HL-60 (cell line): ENCODE results near the gene DHX15.

Experiments used
- CTCF ChIP-seq: IDR thresholded peaks from one replicate; pipeline ENCODE4 v1.5.1; 2011; ENCODE audit warnings: low read length, control low read depth, inconsistent platforms; ENCODE audit not compliant: insufficient read depth
- TF ChIP-seq, protein P1 (sequence below): IDR thresholded peaks from 2 replicates; pipeline ENCODE4 v1.6.1; 2012; ENCODE audit warnings: low read depth; ENCODE audit not compliant: insufficient replicate concordance

GRCh38 chr4:24516926-24517325 lies 67.4 kb downstream of the DHX15 start:
- no peak for TF ChIP-seq CTCF
- TF ChIP-seq, protein P1, sequence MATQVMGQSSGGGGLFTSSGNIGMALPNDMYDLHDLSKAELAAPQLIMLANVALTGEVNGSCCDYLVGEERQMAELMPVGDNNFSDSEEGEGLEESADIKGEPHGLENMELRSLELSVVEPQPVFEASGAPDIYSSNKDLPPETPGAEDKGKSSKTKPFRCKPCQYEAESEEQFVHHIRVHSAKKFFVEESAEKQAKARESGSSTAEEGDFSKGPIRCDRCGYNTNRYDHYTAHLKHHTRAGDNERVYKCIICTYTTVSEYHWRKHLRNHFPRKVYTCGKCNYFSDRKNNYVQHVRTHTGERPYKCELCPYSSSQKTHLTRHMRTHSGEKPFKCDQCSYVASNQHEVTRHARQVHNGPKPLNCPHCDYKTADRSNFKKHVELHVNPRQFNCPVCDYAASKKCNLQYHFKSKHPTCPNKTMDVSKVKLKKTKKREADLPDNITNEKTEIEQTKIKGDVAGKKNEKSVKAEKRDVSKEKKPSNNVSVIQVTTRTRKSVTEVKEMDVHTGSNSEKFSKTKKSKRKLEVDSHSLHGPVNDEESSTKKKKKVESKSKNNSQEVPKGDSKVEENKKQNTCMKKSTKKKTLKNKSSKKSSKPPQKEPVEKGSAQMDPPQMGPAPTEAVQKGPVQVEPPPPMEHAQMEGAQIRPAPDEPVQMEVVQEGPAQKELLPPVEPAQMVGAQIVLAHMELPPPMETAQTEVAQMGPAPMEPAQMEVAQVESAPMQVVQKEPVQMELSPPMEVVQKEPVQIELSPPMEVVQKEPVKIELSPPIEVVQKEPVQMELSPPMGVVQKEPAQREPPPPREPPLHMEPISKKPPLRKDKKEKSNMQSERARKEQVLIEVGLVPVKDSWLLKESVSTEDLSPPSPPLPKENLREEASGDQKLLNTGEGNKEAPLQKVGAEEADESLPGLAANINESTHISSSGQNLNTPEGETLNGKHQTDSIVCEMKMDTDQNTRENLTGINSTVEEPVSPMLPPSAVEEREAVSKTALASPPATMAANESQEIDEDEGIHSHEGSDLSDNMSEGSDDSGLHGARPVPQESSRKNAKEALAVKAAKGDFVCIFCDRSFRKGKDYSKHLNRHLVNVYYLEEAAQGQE = no peak
